Stimulated activated CD4-positive, alpha-beta T cell treated with anti-CD3 and anti-CD28 coated beads, Interleukin-12 subunit alpha, Interleukin-12 subunit beta, amount 100 ng/mL, for 48 hours (primary cell): ENCODE measurements around the gene YPEL4.

Source experiments
- DNase-seq, 3 donors: peaks; one replicate each; pipeline ENCODE4 v3.0.0-alpha.2; 2020; ENCODE audit warnings: low read depth in 2 of 3, low spot score in 1 of 3

The YPEL4 gene

GRCh38 chr11:57651408-57651807 lies 1.7 kb upstream of the YPEL4 start:
- no peak for DNase-seq

GRCh38 chr11:57650739-57651090 lies 1.0 kb upstream of the YPEL4 start:
- no peak for DNase-seq

DNA sequence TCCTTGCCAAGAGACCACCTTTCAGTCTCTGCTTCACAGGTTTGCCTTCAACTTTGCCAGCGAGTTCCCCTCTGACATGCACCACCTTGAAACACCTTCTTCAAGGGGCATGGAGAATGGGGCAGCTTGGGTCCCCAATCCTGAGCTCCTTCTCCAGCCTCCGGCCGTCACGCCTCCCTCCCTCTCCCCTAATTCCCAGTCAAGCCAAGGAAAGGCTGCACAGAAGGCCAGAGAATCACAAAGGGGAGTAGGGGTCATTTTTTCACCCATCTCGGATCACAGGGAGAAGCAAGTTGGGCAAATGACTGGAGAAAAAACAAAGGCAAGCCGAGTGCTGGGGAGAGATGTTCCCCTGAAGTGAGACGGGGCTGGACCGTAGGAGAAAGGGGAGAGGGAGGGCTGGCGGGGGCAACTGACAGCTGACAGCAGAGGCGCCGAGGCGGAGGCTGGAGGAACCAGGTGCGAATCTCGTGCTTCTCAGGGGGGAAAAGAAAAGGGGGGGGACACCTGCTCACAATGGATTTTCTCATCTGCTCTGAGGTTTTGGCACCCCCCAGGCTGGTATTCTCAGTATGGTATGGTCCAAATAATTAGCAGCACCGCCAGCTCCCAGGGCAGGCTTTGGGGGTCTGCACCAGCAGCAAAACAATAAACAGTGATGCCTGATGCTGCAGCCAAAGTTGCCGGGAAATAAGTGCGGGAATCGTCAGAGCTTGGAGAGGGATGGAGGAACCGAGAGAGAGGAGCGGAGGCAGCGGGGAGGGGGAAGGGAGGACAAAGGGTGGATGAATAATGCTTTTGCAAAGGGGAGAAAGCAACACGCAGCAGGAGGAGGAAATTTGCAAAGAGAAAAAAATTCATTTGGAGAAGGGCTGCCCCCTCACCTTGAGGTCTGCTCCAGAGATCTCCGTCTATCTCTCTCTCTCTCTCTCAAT lies 644 bp downstream of the YPEL4 start:
- DNase-seq, result no peak

- DNase-seq, result no peak
Observed at GRCh38 chr11:57647960-57648800, 1.5 kb downstream of the YPEL4 start.

DNA sequence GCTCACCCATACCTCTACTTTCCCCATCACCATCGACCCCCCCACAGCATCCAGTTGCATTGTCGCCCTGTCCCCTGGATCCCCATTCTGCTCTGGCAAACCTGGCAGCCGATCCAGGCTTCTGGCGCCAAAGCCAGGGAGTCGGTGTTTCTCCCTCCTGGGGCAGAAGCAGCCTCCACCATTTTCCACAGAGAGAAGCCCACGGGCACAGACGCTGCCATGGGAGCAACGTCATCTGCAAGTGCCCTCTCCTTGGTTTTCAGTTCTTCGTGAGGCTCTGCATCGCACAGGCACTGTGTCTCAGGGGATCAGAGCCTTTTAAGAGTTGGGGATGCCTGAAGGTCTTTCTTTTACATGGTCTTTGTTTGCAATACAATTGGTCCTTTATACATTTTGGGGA lies 2.3 kb downstream of the YPEL4 start:
- DNase-seq, result no peak

GRCh38 chr11:57646799-57647303 lies 2.9 kb downstream of the YPEL4 start:
- DNase-seq, result no peak

GRCh38 chr11:57646194-57646798 lies 3.4 kb downstream of the YPEL4 start:
- DNase-seq, result no peak

- DNase-seq, result no peak
Observed at GRCh38 chr11:57645689-57646085, 4.0 kb downstream of the YPEL4 start.

- DNase-seq, result peak; percentile 78 to 95 (median 78)
Observed at GRCh38 chr11:57644748-57645688, 4.7 kb downstream of the YPEL4 start.

- DNase-seq, result no peak
Observed at GRCh38 chr11:57643802-57644201, 5.9 kb downstream of the YPEL4 start.

- DNase-seq, result no peak
Observed at GRCh38 chr11:57641011-57641807, 8.5 kb downstream of the YPEL4 start.

DNA sequence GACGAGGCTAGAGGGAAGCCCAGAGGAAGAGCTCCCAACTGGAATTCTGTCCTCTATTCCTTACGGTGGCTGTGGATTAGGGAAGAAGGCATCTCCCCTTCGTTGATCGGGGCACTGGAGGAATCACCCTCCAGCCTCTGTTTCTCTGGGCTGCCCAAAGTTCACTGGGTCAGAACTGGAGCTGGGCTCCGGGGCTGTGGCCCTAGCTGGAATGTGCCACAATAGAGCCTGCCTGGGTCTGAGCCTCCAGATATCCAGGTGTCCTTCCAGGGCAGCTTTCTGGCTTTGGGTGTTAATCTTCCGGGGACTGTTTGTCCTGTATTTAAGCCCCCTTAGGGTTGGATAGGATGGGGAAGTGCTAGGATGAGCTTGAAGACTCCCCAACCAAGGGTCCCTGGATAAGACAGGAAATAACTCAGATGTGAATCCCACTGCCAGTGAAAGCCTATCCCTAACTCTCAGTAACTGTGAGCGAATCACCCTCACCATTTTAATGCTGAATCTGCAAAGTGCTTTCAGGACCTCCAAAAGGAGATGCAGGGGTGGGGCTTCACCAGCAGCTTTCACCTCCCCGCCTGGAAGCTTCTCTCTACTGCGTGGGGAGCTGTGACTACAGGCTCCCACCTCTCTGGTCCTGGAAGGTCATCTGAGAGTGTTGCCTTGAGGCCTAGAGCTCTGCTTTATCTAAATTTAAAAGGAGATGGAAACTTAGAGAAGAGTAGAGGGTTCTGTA lies 9.5 kb downstream of the YPEL4 start:
- DNase-seq, result no peak

DNA sequence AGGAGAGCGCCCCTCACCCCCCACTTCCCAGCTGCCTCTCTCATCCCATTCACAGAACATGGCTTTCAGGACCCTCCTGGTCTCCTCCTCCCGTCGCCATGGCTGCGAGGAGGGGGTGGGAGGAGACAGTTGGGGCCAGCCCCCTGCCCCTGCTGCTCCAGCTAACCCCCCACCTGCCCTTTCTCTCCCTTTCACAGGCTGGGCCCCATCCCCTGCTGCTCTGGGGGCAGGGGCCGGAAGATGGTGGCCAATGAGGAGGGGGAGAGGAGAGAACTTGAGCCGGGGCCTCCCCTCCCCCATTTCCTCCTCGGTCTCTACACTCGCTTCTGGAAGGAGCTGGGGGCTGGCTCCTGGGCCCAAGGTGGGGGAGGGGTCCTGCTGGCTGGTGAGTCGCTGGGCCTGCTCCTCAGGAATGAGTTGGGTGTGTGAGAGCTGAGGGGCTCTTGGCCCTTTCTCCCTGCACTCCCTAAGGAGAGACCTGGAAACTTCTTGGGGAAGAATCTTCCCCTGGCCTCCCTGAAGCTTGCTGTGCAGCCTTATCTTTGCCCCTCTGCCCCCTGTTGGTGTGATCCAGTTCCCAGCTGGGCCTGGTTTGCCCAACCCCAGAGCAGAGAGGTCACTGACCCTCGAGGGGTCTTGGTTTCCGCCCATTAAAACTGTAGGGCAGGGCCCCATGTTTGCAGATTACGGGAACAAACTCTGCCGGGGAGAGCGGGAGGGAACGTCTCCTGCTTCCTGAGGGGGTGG lies 10.2 kb downstream of the YPEL4 start:
- DNase-seq, result no peak

- DNase-seq, result no peak
Observed at GRCh38 chr11:57638811-57639320, 10.8 kb downstream of the YPEL4 start.

- DNase-seq, result no peak
Observed at GRCh38 chr11:57638005-57638781, 11.5 kb downstream of the YPEL4 start.

DNA sequence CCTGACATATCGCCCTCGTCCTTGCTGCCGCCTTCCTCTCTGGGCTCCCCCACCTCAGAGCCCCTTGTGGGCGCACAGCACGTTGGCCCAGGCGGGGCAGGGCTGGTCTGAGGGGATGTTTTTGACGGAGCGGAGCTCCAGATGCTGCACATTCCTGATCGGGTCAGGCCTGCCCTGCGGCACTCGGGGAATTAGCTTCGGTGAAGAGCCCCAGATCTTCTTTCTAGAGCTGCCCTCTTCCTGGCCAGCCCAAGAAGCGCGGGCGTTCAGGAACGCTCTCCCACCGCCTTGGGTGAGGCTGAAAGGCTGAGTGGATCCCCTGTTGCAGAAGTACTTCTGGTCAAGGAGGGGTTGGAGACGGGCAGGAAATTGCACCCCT lies 12.1 kb downstream of the YPEL4 start:
- no peak for DNase-seq

DNA sequence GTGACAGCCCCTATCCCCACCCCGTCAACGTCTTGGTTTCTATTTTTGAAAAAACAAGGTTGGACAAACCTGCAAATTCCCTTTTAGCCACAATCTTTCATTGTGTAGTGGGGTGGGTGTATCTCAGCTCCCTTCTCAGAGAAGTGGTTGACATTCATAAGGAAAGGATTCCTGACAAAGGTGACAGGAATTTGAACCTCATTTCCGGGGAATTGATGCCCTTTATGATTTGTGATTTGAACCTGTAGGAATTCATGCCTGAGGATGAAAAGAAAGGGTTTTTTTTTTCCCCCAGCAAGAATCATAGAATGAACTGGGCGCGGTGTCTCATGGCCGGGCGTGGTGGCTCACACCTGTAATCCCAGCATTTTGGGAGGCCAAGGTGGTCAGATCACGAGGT lies 14.5 kb downstream of the YPEL4 start:
- DNase-seq, result no peak
